HG02885 (cell line): ENCODE measurements around the gene CLASRP.

ENCODE experiments used
- ATAC-seq: cut with Tn5 transposase; IDR thresholded peaks from one replicate; pipeline ENCODE4 v1.9.1; 2021; ENCODE audit warnings: mild to moderate bottlenecking; ENCODE audit not compliant: unreplicated experiment, poor library complexity

Gene CLASRP

DNA sequence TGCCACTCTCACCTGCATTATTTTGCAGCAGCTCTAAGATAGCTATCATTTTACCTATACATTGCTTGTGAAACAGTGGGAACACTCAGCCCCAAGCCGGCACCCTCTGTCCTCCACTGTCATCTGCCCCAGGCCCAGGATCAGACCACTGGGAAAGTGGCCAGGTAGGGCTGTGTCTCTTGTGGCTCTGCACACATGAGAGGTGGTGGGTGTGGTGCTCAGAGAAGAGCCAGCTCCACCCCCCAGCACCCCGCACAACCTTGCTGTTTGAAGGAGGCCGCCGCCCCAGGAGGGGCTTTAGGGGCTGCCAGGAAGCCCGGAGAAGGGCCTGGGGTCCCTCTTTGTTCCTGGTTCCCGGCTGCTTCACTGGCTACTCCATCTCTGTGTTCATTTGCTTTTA, 80.7 kb downstream of the CLASRP start:
- ATAC-seq = no peak
